GM19452 (cell line): ENCODE results near the gene THEM4.
"Not testable (repeated sequence)": the region's sequence is repeated elsewhere in the genome, so short reads cannot be mapped to it uniquely, and the experiment has no call there.

ENCODE experiments used
- ATAC-seq: cut with Tn5 transposase; IDR thresholded peaks from one replicate; pipeline ENCODE4 v1.9.1; 2021; ENCODE audit not compliant: unreplicated experiment

THEM4 gene

DNA sequence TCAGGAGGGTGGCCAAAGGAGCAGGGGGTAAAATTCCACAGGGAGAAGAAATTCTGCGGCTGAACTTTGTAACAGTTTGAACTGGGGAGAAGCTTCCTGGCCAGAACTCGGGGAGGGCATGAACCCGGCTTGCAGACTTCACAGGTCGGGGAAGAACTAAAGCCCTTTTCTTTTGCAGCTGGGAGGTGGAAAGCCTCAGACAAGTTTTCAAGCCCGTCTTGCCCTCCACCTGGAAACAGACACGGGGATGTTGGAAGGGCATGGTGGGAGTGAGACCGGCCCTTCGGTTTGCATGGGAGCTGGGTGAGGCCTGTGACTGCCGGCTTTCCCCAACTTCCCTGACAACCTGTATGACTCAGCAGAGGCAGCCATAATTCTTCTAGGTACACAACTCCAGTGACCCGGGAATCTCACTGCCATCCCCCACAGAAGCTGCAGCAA is 11.3 kb downstream of the THEM4 start:
- no peak for ATAC-seq

DNA sequence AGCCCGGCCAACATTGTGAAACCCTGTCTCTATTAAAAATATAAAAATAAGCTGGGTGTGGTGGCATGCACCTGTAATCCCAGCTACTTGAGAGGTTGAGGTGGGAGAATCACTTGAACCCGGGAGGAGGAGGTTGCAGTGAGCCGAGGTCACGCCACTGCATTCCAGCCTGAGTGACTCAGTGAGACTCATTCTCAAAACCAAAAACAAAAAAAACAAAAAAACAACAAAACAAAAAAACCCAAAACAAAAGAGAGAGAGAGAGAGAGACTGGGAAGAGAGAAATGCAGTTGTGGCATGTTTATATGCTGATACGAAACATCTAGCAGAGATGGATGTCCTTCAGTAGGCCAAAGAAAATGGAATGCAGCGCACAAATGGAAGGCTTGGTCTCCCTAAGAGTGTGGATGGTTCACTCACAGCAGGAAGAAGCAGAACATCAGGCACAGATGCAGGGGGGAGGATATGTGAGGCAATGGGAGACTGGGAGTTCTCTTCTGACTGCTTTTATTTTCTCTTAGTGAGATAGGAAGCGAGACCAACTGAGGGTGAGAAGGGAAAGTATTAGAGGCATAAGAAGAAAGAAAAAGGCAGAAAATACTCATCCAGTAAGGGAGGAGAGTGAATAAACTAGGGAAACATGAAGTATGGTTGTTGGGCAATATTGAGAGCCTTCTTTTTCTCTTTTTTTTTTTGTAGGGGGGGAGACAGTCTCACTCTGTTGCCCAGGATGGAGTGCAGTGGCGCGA is 16.0 kb downstream of the THEM4 start:
- ATAC-seq: no peak

DNA sequence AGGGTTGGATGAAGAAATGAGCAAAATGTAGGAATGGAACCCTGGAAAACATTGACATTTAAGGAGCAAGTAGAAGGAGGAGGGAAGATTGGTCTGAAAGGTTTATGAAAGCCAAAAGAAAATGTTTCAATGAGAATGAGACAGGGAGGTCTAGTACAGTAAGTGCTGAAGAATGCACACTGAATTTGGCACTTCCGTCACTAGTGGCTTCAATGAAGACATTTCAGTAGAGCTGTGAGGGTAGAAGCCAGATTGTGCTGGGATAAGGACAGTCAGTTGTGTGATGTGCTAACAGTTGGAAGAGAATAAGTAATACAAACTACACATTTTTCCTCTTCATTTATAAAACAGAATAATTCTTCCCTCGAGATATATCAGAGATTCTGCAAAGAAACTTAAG is 17.1 kb downstream of the THEM4 start:
- no peak for ATAC-seq

DNA sequence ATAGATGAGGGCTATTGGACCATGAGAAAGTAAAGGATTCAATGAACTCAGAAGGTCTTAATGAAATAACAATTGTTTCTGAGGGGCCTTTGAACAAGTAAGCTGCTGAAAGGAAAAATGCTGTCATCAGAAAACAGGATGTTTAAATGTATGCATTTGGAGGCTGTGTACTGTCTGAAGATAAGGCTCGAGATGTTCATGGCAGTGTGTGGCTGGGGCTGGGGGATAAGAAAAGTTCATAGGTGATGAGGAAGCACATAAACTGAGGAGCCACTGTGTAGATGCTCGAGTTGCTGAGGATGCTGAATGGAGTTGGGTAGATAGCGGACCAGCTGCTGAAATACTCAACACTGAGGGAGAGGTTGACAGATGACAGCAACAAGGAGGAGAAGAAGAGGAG is 17.8 kb downstream of the THEM4 start:
- no peak for ATAC-seq

DNA sequence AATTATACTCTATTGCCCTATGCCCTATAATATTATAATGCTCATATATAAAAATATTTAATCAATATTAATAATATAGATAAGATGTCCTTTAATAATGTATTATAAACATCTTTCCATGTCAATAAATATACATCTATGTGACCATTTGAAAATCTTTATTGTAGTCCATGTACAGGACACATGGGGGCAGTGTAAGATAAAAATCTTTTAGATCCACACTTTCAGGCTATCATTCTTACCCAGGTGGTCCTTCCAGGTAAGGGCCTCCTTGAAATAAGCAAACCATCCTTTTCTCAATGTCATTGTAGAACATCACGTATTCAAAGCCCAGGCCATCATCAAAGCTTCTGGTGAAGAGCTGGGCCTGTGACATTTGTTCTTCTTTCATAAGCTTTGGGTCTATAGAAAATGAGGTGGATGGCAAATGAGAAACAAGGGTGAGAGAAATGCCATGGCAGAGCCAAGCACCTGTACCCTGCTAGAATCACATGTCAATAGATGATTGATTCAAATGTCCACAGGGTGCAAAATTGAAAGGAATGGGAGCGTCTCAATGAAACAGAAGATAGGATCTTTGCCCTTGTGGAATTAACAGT is 20.2 kb downstream of the THEM4 start:
- ATAC-seq: no peak

DNA sequence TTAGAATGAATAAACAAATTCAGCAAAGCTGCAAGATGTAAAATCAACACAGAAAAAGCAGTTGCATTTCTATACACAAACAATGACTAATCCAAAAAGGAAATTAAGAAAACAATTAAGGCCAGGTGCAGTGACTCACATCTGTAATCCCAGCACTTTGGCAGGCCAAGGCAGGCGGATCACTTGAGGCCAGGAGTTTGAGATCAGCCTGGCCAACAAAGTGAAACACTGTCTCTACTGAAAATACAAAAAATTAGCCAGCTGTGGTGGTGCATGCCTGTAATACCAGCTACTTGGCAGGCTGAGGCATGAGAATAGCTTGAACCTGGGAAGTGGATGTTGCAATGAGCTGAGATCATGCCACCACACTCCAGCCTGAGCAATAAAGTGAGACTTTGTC is 22.3 kb downstream of the THEM4 start:
- ATAC-seq: no peak

GRCh38 chr1:151885479-151885878 is 23.8 kb downstream of the THEM4 start:
- no peak for ATAC-seq

GRCh38 chr1:151884879-151885278 is 24.4 kb downstream of the THEM4 start:
- ATAC-seq: not testable (repeated sequence)

DNA sequence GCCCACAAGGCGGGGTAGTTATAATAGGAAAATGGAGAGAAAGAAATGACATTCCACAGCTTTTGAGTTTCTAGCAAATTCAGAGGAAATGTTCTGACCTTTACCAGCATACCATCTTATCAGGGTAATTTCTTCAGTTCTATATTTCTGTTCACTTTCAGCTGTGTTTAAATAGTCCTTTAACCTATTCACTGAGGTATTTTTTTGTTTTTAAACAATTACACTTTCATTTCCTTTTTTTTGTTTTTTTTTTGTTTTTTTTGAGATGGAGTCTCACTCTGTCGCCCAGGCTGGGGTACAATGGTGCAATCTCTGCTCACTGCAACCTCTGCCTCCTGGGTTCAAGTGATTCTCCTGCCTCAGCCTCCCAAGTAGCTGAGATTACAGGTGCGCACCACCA is 24.9 kb downstream of the THEM4 start:
- ATAC-seq: not testable (repeated sequence)

DNA sequence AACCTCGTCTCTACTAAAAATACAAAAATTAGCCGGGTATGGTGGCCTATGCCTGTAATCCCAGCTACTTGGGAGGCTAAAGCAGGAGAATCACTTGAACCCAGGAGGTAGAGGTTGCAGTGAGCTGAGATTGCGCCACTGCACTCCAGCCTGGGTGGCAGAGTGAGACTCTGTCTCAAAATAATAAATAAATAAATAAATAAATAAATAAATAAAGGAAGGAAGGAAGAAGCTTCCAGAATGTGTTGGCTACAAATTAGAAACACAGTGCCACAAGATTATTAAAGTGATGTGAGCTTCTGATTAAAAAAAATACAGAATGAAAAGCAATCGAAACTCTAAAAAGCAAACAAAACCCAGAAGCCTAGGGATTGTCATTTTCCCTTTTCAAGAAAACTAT is 25.4 kb downstream of the THEM4 start:
- not testable (repeated sequence) for ATAC-seq

DNA sequence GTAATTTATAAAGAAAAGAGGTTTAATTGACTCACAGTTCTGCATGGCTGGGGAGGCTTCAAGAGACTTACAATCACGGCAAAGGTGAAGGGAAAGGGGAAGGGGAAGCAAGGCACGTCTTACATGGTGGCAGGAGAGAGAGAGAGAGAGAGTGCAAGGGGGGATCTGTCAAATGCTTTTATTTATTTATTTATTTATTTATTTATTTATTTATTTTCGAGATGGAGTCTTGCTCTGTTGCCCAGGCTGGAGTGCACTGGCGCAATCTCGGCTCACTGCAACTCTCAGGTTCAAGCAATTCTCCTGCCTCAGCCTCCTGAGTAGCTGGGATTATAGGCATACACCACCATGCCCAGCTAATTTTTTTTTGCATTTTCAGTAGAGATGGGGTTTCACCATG is 26.4 kb downstream of the THEM4 start:
- ATAC-seq: not testable (repeated sequence)

- ATAC-seq: no peak
Measured at GRCh38 chr1:151882466-151882865, 26.8 kb downstream of the THEM4 start.

GRCh38 chr1:151881479-151881878 is 27.8 kb downstream of the THEM4 start:
- no peak for ATAC-seq

- no peak for ATAC-seq
Measured at GRCh38 chr1:151875419-151876097, 33.8 kb downstream of the THEM4 start.

DNA sequence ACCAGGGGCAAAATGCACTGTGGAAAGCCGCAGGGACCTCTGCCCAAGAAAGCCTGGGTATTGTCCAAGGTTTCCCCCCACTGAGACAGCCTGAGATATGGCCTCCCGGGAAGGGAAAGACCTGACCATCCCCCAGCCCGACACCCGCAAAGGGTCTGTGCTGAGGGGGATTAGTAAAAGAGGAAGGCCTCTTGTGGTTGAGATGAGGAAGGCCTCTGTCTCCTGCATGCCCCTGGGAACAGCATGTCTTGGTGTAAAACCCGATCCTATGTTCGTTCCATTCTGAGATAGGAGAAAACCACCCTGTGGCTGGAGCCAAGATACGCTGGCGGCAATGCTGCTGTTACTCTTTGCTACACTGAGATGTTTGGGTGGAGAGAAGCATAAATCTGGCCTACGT is 36.5 kb downstream of the THEM4 start:
- ATAC-seq: not testable (repeated sequence)

DNA sequence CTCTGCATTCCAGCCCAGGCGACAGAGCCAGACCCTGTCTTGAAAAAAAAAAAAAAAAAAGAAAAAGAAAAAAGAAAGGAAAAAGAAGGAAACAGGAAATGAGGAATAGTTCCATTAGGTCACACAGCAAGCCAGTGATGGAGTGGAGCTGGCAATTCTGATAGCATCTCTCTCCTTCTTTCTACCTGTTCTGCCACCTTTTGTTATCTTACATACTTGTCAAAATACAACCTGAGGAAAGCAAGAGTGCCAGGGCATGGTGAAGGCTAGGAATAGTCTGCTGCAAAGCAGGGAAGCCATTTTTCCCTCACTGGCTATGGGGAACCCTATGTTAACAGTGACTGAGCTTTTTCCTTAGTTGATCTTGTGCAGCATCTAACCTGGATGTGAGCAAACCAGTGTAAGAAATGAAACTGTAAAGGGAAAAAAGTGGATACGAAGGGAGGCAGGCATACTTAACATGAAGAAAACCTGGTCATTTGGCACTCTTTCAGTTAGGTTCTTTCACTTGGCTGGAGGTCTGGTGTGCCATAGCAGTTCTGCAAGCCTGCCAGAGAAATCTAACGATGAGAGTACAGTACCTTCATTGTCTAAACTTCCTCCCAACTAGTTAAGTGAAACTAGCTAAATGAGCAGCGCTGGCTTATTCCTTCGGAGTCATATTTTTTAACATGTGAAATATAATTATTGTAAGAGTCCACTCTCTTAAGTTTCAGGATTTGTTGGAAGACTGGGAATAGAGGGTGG is 37.9 kb downstream of the THEM4 start:
- ATAC-seq: no peak

DNA sequence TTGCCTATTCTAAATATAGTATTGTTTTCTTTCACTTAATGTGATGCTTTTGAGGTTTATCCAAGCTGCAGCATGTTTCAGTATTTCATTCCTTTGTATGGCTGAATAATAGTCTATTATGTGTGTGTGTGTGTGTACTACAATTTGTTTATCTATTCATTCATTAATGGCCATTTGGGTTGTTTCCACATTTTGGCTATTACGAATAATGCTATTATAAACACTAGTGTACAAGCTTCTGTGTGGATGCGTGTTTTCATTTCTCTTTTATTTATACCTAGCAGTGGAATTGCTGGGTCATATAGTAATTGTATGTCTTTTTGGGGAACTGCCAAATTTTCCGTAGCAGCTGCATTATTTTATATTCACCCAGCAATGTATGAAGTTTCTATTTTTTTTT is 40.8 kb downstream of the THEM4 start:
- ATAC-seq: no peak

- ATAC-seq: no peak
Measured at GRCh38 chr1:151867765-151868411, 41.4 kb downstream of the THEM4 start.

GRCh38 chr1:151867321-151867720 is 42.0 kb downstream of the THEM4 start:
- no peak for ATAC-seq

DNA sequence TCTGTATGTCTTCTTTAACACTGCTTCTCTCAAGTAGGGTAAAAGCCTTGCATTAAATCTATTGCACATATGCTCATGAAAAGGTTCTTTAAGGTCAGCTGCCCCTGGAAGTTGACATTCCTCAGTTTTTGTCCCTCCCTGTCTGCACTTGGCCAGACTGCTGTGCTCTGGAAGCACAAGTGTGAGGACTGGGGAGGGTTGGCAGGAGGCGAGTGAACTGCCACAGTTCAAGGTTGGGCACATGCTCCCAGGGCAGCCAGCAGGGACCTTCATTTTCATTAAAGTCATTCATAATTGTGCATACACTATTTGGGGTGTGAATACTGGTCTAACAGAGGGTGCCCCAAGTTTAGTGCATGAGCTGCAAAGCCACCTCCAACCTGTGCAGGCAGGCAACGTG is 44.9 kb downstream of the THEM4 start:
- no peak for ATAC-seq

- no peak for ATAC-seq
Measured at GRCh38 chr1:151862604-151863003, 46.7 kb downstream of the THEM4 start.
